VCaP (cell line): Measurements from ENCODE around the gene CAVIN4.

ENCODE experiments used
- H3K27ac ChIP-seq: fragments of 450-650 bp; 2 replicates; pipeline ENCODE4 v1.5.1; 2017
- CTCF ChIP-seq: fragments of 450-650 bp; conservative IDR thresholded peaks from 2 replicates; pipeline ENCODE4 v1.5.1; 2017; ENCODE audit warnings: mild to moderate bottlenecking, moderate library complexity

Gene CAVIN4

DNA sequence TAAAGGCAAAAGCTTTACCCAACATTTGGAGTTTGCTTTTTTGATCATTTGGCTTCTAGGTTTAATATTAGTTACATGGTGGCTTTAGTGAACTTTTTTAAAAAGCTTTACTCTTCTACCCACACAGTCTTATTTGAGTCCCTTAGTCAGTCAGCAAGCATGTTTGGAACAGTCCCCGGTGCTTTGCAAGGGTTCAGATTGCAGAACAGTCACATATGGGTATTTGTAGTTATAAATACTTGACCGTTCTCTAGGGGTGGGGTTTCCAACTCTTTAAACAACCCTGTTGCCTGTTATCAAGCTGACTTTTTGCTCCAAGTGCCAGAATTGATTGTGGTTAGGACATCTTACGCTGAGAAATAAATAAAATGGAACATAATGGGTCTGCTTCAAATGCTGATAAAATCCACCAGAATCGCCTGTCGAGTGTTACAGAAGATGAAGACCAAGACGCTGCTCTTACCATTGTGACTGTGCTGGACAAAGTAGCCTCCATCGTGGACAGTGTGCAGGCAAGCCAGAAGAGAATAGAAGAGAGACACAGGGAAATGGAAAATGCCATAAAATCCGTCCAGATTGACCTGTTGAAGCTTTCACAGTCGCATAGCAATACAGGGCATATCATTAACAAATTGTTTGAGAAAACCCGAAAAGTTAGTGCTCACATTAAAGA is at the start of gene CAVIN4:
Gene CAVIN4 (plus strand): TSS at position 304 of the 673 bp plus-strand sequence. CDS start 65 bp downstream, at position 369.
- TF ChIP-seq CTCF, result no peak
- H3K27ac ChIP-seq, result no peak within 1 kb of the TSS

DNA sequence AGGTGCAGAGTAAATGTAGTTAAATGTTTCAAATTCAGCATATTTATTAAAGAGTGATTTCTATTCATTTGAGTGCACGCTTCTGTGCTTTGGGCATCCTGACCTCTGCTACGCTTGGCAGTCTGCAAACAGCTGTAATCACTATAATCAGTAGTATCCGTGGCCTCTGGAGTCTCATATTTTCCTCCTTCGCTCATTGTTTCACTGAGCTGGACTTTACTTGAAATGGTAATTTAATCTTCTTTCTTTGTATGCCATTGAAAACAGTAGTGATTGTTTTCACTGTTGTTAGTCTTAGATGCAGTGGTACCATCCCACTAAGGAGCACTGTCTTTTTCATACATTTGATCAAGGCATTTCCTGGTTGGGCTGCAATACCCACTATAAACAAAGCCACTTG is 43.5 kb upstream of the CAVIN4 start:
- TF ChIP-seq CTCF, result no peak
- H3K27ac ChIP-seq, result peak overlapping the region; percentile 5; the same call in 1 of the 2 replicates

- no peak for TF ChIP-seq CTCF
- no peak overlapping the region for H3K27ac ChIP-seq
These were observed 37.6 kb upstream of the CAVIN4 start for GRCh38 chr9:100540327-100540726.

DNA sequence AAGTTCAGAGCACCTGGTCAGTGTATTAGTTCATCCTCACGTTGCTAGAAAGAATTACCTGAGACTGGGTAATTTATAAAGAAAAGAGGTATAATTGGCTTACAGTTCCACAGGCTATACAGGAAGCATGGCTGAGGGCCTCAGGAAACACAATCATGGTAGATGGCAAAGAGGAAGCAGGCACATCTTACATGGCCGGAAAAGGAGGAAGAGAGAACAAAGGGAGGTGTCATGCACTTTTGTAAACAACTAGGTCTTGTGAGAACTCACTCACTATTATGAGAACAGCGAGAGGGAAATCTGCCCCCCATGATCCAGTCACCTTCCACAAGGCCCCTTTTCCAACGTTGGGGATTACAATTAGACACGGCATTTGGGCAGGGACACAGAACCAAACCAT is 28.8 kb upstream of the CAVIN4 start:
- no peak for TF ChIP-seq CTCF
- H3K27ac ChIP-seq, result no peak overlapping the region

DNA sequence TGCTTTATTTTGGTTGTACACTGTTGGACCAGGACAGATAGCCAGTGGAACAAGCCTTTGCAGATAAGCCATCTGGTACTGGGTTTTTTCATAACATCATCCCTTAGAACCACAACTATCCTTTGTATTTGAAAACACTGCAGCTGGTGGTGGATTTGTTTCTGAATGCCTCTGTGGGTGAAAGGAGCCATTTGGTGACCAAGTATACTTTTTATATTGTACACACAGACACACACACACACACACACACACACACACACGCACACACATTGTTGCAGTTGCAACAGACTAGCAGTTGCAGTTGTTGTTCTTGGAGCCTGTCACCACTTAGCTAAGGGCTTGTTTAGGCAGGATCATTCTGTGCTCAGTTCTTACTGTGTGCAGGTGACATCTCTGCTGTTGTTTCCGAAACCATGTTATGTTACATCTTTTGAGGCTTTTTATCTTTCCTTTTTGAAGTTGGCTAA is 22.9 kb upstream of the CAVIN4 start:
- H3K27ac ChIP-seq, result no peak overlapping the region
- no peak for TF ChIP-seq CTCF

DNA sequence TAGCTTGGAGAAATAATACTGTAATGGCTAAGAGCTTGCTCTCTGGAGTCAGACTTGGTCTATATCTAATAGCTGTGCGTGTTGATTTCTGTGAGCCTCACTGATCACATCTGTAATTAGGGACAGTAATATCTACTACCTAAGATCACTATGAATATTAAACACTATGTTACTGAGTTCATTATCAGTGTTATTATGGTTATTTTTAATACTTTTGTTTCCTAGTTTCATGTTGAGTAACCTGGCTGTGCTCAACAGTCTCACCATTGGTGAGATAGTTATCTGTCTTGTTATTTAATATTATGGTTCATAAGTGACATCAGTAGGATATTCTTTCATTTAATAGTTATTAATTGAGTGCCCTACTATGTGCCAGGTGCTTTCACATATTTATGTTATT is 22.4 kb upstream of the CAVIN4 start:
- H3K27ac ChIP-seq, result no peak overlapping the region
- TF ChIP-seq CTCF, result no peak

- TF ChIP-seq CTCF, result no peak
- no peak overlapping the region for H3K27ac ChIP-seq
These were observed 20.8 kb upstream of the CAVIN4 start for GRCh38 chr9:100557053-100557452.
